VCaP (cell line): ENCODE results near the gene GPC3.

ENCODE experiments used
- H3K27ac ChIP-seq: fragments of 450-650 bp; 2 replicates; pipeline ENCODE4 v1.5.1; 2017
- CTCF ChIP-seq: fragments of 450-650 bp; conservative IDR thresholded peaks from 2 replicates; pipeline ENCODE4 v1.5.1; 2017; ENCODE audit warnings: mild to moderate bottlenecking, moderate library complexity

Gene GPC3

GRCh38 chrX:133850399-133850798 is 135.0 kb downstream of the GPC3 start:
- no peak for TF ChIP-seq CTCF
- H3K27ac ChIP-seq, result no peak overlapping the region

- no peak overlapping the region for H3K27ac ChIP-seq
- TF ChIP-seq CTCF, result no peak
These were observed 135.7 kb downstream of the GPC3 start for GRCh38 chrX:133849676-133850075.

GRCh38 chrX:133847340-133847994 is 137.9 kb downstream of the GPC3 start:
- no peak overlapping the region for H3K27ac ChIP-seq
- no peak for TF ChIP-seq CTCF

- no peak overlapping the region for H3K27ac ChIP-seq
- no peak for TF ChIP-seq CTCF
These were observed 139.1 kb downstream of the GPC3 start for GRCh38 chrX:133846311-133846710.

- no peak for TF ChIP-seq CTCF
- no peak overlapping the region for H3K27ac ChIP-seq
These were observed 145.0 kb downstream of the GPC3 start for GRCh38 chrX:133840415-133840814.

- H3K27ac ChIP-seq, result no peak overlapping the region
- TF ChIP-seq CTCF, result peak; percentile 77
These were observed 146.4 kb downstream of the GPC3 start for GRCh38 chrX:133838761-133839676.

GRCh38 chrX:133837091-133837490 is 148.3 kb downstream of the GPC3 start:
- no peak for TF ChIP-seq CTCF
- H3K27ac ChIP-seq, result no peak overlapping the region
